Activated gamma-delta T cell treated with Interleukin-2 at 50 U/mL for 16 hours (primary cell): ENCODE data around the gene APOC4.
"Not testable (repeated sequence)": the region's sequence is repeated elsewhere in the genome, so short reads cannot be mapped to it uniquely, and the experiment has no call there.

Source experiments
- DNase-seq: peaks from one replicate; pipeline ENCODE4 v3.0.0-alpha.2; 2020

The APOC4 gene, protein sequence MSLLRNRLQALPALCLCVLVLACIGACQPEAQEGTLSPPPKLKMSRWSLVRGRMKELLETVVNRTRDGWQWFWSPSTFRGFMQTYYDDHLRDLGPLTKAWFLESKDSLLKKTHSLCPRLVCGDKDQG

DNA sequence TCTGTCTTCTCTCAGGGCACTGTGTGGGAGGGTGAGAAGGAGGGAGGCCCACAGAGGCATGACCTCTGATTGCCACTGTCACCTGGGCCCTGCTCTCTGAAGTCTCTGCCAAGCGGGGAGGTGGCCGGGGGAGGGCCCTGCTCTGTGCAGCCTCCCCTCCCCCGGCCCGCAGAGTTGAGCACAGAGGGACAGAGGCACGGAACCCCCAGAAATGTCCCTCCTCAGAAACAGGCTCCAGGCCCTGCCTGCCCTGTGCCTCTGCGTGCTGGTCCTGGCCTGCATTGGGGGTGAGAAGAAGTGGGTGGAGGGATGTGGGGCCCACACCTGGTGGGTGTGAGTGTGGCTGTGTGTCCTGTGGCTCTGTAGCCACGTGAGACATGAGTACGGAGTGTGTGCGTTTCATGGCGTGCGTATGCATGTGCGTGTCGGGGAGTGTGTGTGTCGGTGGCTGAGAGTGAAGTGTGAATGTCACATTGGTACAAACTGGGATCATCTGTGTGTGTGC is at the start of gene APOC4:
TSS of gene APOC4 (plus strand) at position 171 of the 505 bp plus-strand sequence. CDS start at position 212, 41 bp downstream.
- no peak for DNase-seq

- no peak for DNase-seq
These were observed 49.1 kb upstream of the APOC4 start for GRCh38 chr19:44892932-44893331.

- DNase-seq: no peak
These were observed 48.5 kb upstream of the APOC4 start for GRCh38 chr19:44893332-44894051.

- DNase-seq: no peak
These were observed 48.0 kb upstream of the APOC4 start for GRCh38 chr19:44894052-44894400.

- no peak for DNase-seq
These were observed 47.1 kb upstream of the APOC4 start for GRCh38 chr19:44894946-44895345.

- no peak for DNase-seq
These were observed 44.2 kb upstream of the APOC4 start for GRCh38 chr19:44897835-44898234.

DNA sequence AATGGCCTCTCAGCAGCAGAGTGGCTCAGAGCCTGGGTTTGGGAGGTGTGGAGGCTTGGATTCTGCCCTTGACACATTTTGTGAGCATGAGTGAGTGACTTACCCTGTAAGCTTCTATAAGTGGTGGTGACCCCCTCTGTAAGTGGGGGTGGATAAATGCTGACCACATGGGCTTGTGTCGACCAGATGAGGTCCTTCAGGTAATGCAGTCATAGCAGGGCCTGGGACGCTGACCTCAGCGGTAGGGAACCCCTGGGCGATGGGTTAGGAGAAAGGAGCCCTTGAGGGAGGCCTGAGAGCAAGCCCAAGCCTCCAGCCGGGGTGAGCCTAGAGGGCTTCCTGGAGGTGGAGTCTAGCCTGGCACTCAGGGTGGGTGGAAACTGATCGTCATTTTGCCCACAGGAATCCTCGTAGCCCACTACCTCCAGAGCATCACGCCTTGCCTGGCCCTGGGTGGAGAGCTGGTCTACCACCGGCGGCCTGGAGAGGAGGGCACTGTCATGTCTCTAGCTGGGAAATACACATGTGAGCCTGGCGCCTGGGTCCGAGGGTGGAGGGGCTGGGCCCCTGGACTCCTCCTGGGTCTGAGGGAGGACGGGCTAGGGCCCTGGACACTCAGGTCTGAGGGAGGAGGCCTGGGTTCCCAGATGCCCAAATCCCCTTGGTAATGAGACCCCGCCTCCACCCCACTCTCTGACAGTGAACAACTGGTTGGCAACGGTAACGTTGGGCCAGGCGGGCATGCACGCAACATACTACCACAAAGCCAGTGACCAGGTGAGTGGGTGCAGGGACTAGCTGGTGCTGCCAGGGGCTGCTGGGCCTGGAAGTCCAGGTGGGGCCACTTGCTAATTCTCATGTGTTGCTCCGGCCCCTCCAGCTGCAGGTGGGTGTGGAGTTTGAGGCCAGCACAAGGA is 41.5 kb upstream of the APOC4 start:
- no peak for DNase-seq

DNA sequence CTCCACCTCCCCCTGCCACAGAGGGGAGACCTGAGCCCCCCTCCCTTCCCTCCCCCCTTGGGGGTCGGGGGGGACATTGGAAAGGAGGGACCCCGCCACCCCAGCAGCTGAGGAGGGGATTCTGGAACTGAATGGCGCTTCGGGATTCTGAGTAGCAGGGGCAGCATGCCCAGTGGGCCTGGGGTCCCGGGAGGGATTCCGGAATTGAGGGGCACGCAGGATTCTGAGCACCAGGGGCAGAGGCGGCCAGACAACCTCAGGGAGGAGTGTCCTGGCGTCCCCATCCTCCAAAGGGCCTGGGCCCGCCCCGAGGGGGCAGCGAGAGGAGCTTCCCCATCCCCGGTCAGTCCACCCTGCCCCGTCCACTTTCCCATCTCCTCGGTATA is 38.8 kb upstream of the APOC4 start:
- DNase-seq: no peak

GRCh38 chr19:44903602-44904425 is 38.2 kb upstream of the APOC4 start:
- DNase-seq: peak; percentile 72

- no peak for DNase-seq
These were observed 37.5 kb upstream of the APOC4 start for GRCh38 chr19:44904426-44904994.

DNA sequence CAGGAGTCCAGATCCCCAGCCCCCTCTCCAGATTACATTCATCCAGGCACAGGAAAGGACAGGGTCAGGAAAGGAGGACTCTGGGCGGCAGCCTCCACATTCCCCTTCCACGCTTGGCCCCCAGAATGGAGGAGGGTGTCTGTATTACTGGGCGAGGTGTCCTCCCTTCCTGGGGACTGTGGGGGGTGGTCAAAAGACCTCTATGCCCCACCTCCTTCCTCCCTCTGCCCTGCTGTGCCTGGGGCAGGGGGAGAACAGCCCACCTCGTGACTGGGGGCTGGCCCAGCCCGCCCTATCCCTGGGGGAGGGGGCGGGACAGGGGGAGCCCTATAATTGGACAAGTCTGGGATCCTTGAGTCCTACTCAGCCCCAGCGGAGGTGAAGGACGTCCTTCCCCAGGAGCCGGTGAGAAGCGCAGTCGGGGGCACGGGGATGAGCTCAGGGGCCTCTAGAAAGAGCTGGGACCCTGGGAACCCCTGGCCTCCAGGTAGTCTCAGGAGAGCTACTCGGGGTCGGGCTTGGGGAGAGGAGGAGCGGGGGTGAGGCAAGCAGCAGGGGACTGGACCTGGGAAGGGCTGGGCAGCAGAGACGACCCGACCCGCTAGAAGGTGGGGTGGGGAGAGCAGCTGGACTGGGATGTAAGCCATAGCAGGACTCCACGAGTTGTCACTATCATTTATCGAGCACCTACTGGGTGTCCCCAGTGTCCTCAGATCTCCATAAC is 36.4 kb upstream of the APOC4 start, which contains the start of gene APOE:
TSS of gene APOE (plus strand) at position 360 of the 724 bp plus-strand sequence. CDS start 829 bp downstream, outside the sequence.
- no peak for DNase-seq

DNA sequence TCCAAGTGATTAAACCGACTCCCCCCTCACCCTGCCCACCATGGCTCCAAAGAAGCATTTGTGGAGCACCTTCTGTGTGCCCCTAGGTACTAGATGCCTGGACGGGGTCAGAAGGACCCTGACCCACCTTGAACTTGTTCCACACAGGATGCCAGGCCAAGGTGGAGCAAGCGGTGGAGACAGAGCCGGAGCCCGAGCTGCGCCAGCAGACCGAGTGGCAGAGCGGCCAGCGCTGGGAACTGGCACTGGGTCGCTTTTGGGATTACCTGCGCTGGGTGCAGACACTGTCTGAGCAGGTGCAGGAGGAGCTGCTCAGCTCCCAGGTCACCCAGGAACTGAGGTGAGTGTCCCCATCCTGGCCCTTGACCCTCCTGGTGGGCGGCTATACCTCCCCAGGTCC is 34.4 kb upstream of the APOC4 start:
- no peak for DNase-seq

GRCh38 chr19:44908074-44908835 is 33.8 kb upstream of the APOC4 start:
- no peak for DNase-seq

DNA sequence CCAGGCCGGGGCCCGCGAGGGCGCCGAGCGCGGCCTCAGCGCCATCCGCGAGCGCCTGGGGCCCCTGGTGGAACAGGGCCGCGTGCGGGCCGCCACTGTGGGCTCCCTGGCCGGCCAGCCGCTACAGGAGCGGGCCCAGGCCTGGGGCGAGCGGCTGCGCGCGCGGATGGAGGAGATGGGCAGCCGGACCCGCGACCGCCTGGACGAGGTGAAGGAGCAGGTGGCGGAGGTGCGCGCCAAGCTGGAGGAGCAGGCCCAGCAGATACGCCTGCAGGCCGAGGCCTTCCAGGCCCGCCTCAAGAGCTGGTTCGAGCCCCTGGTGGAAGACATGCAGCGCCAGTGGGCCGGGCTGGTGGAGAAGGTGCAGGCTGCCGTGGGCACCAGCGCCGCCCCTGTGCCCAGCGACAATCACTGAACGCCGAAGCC is 33.2 kb upstream of the APOC4 start:
- DNase-seq: no peak

DNA sequence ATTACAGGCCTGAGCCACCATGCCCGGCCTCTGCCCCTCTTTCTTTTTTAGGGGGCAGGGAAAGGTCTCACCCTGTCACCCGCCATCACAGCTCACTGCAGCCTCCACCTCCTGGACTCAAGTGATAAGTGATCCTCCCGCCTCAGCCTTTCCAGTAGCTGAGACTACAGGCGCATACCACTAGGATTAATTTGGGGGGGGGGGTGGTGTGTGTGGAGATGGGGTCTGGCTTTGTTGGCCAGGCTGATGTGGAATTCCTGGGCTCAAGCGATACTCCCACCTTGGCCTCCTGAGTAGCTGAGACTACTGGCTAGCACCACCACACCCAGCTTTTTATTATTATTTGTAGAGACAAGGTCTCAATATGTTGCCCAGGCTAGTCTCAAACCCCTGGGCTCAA is 32.3 kb upstream of the APOC4 start:
- no peak for DNase-seq

- not testable (repeated sequence) for DNase-seq
These were observed 30.1 kb upstream of the APOC4 start for GRCh38 chr19:44911896-44912295.

- no peak for DNase-seq
These were observed 29.2 kb upstream of the APOC4 start for GRCh38 chr19:44912854-44913253.

DNA sequence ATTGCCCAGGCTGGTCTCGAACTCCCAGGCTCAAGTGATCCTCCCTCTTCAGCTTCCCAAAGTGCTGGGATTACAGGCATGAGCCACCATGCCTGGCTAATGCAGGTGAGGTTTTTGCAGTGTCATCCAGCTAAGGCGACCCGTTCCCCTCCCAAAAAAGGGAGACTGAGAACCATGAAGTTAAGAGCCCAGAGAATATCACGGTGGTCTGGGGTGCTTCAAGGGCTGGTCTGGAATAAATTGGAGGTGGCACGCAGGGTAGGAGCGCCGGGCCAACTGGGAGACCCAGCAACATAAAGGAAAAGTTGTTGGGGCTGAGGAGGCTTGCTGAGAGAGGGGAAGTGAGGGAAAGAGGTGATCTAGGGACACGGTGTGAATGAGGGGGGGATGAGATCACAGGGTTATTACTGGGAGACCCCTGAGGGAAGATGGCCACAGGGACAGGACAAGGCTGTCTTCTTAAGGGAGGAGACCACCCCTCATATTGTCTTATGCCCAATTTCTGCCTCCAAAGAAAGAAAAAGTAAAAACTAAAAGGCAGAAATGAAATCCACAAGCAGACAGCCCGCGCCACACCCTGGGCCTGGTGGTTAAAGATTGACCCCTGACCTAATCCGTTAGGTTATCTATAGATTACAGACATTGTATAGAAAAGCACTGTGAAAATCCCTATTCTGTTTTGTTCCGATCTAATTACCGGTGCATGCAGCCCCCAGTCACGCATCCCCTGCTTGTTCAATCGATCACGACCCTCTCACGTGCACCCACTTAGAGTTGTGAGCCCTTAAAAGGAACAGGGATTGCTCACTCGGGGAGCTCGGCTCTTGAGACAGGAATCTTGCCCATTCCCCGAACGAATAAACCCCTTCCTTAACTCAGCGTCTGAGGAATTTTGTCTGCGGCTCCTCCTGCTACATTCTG is 28.3 kb upstream of the APOC4 start:
- not testable (repeated sequence) for DNase-seq

DNA sequence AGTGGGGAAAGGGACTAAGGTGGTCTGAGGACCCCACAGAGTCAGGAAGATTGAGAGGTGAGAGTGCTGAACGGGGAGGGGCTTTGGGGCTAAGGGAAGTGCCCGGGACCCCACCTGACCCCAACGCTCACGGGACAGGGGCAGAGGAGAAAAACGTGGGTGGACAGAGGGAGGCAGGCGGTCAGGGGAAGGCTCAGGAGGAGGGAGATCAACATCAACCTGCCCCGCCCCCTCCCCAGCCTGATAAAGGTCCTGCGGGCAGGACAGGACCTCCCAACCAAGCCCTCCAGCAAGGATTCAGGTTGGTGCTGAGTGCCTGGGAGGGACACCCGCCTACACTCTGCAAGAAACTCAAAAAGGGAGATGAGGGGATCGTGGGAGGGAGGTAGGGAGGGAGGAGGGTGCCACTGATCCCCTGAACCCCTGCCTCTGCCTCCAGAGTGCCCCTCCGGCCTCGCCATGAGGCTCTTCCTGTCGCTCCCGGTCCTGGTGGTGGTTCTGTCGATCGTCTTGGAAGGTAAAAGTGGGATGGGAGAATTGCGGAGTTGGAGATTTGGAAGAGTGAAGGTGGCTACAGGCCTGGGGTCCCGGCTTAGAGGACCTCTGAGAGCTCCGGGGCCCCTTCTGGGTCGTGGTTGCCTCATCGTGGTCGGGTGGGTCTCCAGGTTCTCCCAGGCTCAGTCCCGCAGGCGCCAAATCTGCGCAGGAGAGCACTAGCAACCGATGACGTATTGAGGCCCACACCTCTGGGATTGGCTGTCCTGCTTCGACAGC is 27.4 kb upstream of the APOC4 start, which contains the start of gene APOC1:
TSS of gene APOC1 (plus strand) at position 176 of the 774 bp plus-strand sequence. CDS start at position 460, 284 bp downstream.
- peak; percentile 57 for DNase-seq
